Panc1 (cell line): Measurements from ENCODE around the gene CYFIP2.

Experiments used
- POLR2AphosphoS5 ChIP-seq: IDR thresholded peaks from 2 replicates; pipeline ENCODE4 v1.6.1; 2012; ENCODE audit warnings: mild to moderate bottlenecking, low read depth, low read length, moderate library complexity
- TF ChIP-seq, protein P1 (sequence below): fragments of 450-650 bp; IDR thresholded peaks from 2 replicates; pipeline ENCODE4 v1.5.1; 2017; ENCODE audit warnings: mild to moderate bottlenecking

DNA sequence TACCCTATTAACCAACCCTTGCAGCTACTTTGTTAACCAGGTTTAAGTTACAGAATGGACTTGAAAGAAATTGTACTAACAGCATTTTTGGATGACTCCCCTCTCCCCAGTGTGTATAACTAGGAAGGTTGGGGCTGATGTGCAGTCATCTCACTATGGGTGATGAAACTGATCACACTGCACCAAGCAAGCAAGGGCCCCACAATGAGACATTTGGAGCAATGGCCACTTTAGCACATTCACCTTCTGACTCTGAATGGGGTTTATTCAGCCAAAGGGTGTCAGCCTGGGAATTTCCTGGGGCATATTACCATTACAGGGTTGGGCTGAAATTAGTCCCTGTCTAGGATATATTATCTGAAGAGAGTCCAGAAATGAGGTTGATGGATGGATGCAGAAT lies 18.7 kb upstream of the CYFIP2 start:
- no peak for TF ChIP-seq POLR2AphosphoS5
- TF ChIP-seq, protein P1, sequence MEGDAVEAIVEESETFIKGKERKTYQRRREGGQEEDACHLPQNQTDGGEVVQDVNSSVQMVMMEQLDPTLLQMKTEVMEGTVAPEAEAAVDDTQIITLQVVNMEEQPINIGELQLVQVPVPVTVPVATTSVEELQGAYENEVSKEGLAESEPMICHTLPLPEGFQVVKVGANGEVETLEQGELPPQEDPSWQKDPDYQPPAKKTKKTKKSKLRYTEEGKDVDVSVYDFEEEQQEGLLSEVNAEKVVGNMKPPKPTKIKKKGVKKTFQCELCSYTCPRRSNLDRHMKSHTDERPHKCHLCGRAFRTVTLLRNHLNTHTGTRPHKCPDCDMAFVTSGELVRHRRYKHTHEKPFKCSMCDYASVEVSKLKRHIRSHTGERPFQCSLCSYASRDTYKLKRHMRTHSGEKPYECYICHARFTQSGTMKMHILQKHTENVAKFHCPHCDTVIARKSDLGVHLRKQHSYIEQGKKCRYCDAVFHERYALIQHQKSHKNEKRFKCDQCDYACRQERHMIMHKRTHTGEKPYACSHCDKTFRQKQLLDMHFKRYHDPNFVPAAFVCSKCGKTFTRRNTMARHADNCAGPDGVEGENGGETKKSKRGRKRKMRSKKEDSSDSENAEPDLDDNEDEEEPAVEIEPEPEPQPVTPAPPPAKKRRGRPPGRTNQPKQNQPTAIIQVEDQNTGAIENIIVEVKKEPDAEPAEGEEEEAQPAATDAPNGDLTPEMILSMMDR, result no peak
